ENCODE data around the gene PTPRN2. TPM values are rescaled to one million over a fixed set of nuclear protein-coding genes. Genes with fewer than 3 reads are reported as not detected.

PTPRN2 gene
- total and polyA plus RNA-seq, 2 of the 8 experiments (the other 6 are each of a cell fraction or from before 2014, with no cell fraction given) = 2.6 to 4.5 TPM

DNA sequence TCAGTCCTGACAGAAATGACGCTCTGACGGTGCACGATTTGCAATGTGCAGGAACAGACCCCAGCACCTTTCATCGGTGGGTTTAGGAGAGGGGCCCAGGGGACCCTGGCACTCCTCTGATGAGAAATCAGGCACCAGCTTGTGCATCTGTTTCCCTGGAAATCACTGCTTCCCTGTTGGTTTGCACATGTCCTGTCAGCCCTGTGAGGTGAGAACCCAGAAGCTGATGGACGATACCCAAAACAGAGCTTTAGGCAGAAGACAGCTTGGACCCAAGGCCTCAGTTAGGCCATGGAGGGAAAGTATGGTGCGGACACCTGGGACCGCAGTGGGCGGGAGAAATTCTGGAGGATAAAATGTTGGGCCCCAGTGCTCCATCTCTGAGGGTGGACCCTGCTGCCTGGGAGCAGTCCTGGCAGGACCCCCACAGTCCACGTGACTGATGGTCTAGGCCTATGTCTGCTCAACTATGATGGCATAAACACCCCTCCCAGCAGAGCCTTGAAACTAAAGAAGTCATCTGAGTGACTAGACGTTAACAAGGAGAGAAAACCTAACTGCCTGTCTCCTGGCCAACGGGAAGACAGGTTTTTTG, 242.8 kb downstream of the PTPRN2 start (continued):
- TF ChIP-seq ZNF274 (IDR thresholded peaks at IDR 0.05; ENCODE audit: borderline replicate concordance, extremely low read depth, low read length) (no peak), NANOG (IDR thresholded peaks at IDR 0.05; ENCODE audit: insufficient read depth, low read depth, low read length, poor library complexity, severe bottlenecking) (no peak), E2F6 (IDR thresholded peaks at IDR 0.05) (no peak), POU5F1 (IDR thresholded peaks at IDR 0.05; ENCODE audit: low read depth, low read length) (no peak), SIRT6 (IDR thresholded peaks at IDR 0.05; ENCODE audit: low read length) (no peak), RFX5 (IDR thresholded peaks at IDR 0.05; ENCODE audit: borderline replicate concordance, low read depth, low read length) (no peak)
- TF ChIP-seq, protein P1, sequence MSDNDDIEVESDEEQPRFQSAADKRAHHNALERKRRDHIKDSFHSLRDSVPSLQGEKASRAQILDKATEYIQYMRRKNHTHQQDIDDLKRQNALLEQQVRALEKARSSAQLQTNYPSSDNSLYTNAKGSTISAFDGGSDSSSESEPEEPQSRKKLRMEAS (IDR thresholded peaks at IDR 0.05) = no peak
- TF ChIP-seq, protein P2, sequence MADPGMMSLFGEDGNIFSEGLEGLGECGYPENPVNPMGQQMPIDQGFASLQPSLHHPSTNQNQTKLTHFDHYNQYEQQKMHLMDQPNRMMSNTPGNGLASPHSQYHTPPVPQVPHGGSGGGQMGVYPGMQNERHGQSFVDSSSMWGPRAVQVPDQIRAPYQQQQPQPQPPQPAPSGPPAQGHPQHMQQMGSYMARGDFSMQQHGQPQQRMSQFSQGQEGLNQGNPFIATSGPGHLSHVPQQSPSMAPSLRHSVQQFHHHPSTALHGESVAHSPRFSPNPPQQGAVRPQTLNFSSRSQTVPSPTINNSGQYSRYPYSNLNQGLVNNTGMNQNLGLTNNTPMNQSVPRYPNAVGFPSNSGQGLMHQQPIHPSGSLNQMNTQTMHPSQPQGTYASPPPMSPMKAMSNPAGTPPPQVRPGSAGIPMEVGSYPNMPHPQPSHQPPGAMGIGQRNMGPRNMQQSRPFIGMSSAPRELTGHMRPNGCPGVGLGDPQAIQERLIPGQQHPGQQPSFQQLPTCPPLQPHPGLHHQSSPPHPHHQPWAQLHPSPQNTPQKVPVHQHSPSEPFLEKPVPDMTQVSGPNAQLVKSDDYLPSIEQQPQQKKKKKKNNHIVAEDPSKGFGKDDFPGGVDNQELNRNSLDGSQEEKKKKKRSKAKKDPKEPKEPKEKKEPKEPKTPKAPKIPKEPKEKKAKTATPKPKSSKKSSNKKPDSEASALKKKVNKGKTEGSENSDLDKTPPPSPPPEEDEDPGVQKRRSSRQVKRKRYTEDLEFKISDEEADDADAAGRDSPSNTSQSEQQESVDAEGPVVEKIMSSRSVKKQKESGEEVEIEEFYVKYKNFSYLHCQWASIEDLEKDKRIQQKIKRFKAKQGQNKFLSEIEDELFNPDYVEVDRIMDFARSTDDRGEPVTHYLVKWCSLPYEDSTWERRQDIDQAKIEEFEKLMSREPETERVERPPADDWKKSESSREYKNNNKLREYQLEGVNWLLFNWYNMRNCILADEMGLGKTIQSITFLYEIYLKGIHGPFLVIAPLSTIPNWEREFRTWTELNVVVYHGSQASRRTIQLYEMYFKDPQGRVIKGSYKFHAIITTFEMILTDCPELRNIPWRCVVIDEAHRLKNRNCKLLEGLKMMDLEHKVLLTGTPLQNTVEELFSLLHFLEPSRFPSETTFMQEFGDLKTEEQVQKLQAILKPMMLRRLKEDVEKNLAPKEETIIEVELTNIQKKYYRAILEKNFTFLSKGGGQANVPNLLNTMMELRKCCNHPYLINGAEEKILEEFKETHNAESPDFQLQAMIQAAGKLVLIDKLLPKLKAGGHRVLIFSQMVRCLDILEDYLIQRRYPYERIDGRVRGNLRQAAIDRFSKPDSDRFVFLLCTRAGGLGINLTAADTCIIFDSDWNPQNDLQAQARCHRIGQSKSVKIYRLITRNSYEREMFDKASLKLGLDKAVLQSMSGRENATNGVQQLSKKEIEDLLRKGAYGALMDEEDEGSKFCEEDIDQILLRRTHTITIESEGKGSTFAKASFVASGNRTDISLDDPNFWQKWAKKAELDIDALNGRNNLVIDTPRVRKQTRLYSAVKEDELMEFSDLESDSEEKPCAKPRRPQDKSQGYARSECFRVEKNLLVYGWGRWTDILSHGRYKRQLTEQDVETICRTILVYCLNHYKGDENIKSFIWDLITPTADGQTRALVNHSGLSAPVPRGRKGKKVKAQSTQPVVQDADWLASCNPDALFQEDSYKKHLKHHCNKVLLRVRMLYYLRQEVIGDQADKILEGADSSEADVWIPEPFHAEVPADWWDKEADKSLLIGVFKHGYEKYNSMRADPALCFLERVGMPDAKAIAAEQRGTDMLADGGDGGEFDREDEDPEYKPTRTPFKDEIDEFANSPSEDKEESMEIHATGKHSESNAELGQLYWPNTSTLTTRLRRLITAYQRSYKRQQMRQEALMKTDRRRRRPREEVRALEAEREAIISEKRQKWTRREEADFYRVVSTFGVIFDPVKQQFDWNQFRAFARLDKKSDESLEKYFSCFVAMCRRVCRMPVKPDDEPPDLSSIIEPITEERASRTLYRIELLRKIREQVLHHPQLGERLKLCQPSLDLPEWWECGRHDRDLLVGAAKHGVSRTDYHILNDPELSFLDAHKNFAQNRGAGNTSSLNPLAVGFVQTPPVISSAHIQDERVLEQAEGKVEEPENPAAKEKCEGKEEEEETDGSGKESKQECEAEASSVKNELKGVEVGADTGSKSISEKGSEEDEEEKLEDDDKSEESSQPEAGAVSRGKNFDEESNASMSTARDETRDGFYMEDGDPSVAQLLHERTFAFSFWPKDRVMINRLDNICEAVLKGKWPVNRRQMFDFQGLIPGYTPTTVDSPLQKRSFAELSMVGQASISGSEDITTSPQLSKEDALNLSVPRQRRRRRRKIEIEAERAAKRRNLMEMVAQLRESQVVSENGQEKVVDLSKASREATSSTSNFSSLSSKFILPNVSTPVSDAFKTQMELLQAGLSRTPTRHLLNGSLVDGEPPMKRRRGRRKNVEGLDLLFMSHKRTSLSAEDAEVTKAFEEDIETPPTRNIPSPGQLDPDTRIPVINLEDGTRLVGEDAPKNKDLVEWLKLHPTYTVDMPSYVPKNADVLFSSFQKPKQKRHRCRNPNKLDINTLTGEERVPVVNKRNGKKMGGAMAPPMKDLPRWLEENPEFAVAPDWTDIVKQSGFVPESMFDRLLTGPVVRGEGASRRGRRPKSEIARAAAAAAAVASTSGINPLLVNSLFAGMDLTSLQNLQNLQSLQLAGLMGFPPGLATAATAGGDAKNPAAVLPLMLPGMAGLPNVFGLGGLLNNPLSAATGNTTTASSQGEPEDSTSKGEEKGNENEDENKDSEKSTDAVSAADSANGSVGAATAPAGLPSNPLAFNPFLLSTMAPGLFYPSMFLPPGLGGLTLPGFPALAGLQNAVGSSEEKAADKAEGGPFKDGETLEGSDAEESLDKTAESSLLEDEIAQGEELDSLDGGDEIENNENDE (IDR thresholded peaks at IDR 0.05; ENCODE audit: insufficient replicate concordance, low read length) = no peak

Measured in H1 (cell line).